Activated CD8-positive, alpha-beta T cell treated with anti-CD3 and anti-CD28 coated beads for 36 hours (primary cell): ENCODE data around the gene PRPF4. TPM values are rescaled to one million over a fixed set of nuclear protein-coding genes. Genes with fewer than 3 reads are reported as not detected.

Source experiments
- ATAC-seq: fragments of 200-7000 bp; cut with Tn5 transposase; one replicate; pipeline ENCODE4 v1.10.0; 2021; ENCODE audit warnings: mild to moderate bottlenecking, moderate library complexity
- CTCF ChIA-PET: fragments of 350-600 bp; sonication (Branson Sonifier 250); formaldehyde crosslinking; loops from one replicate; lab custom pipeline; 2021; ENCODE audit warnings: antibody characterized with exemption; lab: Charles Lee
- POLR2A ChIA-PET: fragments of 350-600 bp; sonication (Branson Sonifier 250); formaldehyde crosslinking; loops from one replicate; lab custom pipeline; 2021; ENCODE audit warnings: antibody characterized with exemption; lab: Charles Lee
- DNase-seq: peaks from one replicate; pipeline ENCODE4 v3.0.0-alpha.2; 2020
- H3K27ac Mint-ChIP-seq: one replicate; pipeline ENCODE4 v1.8.0; 2021; ENCODE audit warnings: mild to moderate bottlenecking, mixed read lengths
- H3K27me3 Mint-ChIP-seq: one replicate; pipeline ENCODE4 v1.8.0; 2021; ENCODE audit warnings: mixed read lengths
- H3K36me3 Mint-ChIP-seq: one replicate; pipeline ENCODE4 v1.8.0; 2021; ENCODE audit warnings: low read depth, mixed read lengths
- H3K4me1 Mint-ChIP-seq: one replicate; pipeline ENCODE4 v1.8.0; 2021; ENCODE audit warnings: low read depth, mixed read lengths
- H3K4me3 Mint-ChIP-seq: one replicate; pipeline ENCODE4 v1.8.0; 2021; ENCODE audit warnings: mild to moderate bottlenecking, moderate library complexity, mixed read lengths
- H3K9me3 Mint-ChIP-seq: one replicate; pipeline ENCODE4 v1.8.0; 2021; ENCODE audit warnings: mixed read lengths
- CTCF ChIP-seq: fragments of 200-600 bp; IDR thresholded peaks from one replicate; pipeline ENCODE4 v1.8.0; 2022; ENCODE audit warnings: antibody characterized with exemption, mild to moderate bottlenecking
- intact Hi-C: fragments of 100-400 bp; cut with micrococcal nuclease; formaldehyde crosslinking; loops from one replicate; pipeline ENCODE4 v1.10.0; 2022
- total RNA-seq, 2 experiments: library from RNA; stranded (reverse); gene quantifications; one replicate each; pipeline ENCODE4 v1.2.3, GENCODE V29; 2021

The PRPF4 gene
- total RNA-seq, 2 experiments from 2014 or later = 52.9 to 56.5 TPM

GRCh38 chr9:113254991-113255390, 20.5 kb upstream of the PRPF4 start:
- Mint-ChIP-seq H3K27me3 (no peaks in the 10 kb centered on the region), H3K4me3 (no peak overlapping the region), H3K27ac (no peak overlapping the region), H3K9me3 (peaks cover 3% of the 10 kb centered on the region), H3K4me1 (no peaks in the 10 kb centered on the region), H3K36me3 (peaks cover 16% of the 10 kb centered on the region)
- intact Hi-C loops = no loop called here
- POLR2A ChIA-PET = no interaction called here
- ATAC-seq (no peak), DNase-seq (no peak)
- CTCF ChIA-PET = interaction anchor here (1.4 to 1.7 kb wide), 2 partner anchors 14 to 22 kb away, joined by 3 to 4 read pairs; no protein-coding TSS in a partner anchor
- TF ChIP-seq CTCF = no peak

DNA sequence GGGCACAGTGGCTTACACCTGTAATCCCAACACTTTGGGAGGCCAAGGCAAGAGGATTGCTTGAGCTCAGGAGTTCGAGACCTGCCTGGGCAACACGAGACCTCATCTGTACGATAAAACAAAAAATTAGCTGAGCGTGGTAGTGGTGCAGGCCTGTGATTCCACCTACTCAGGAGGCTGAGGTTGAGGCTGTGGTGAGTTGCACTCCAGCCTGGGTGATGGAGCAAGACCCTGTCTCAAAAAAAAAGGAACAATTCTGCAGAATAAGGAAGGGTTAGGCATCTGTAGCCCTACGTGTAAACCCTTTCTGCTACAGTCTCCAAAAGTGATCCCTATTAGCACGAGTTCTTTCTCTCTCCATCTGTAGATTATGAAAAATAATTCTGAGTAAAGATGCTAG, 20.0 kb upstream of the PRPF4 start:
- no peak for ATAC-seq
- POLR2A ChIA-PET = no interaction called here
- H3K36me3 Mint-ChIP-seq = peaks cover 20% of the 10 kb centered on the region
- H3K27me3 Mint-ChIP-seq = no peaks in the 10 kb centered on the region
- no peaks in the 10 kb centered on the region for H3K4me1 Mint-ChIP-seq
- H3K9me3 Mint-ChIP-seq = peaks cover 3% of the 10 kb centered on the region
- H3K27ac Mint-ChIP-seq = no peak overlapping the region
- CTCF ChIA-PET = interaction anchor here (1.4 to 1.7 kb wide), 2 partner anchors 15 to 22 kb away, joined by 3 to 4 read pairs; no protein-coding TSS in a partner anchor
- H3K4me3 Mint-ChIP-seq = no peak overlapping the region
- intact Hi-C loops = no loop called here
- no peak for DNase-seq
- no peak for TF ChIP-seq CTCF

GRCh38 chr9:113257863-113258262, 17.6 kb upstream of the PRPF4 start:
- intact Hi-C loops = no loop called here
- no peak overlapping the region for H3K27ac Mint-ChIP-seq
- TF ChIP-seq CTCF = no peak
- no peaks in the 10 kb centered on the region for H3K4me1 Mint-ChIP-seq
- no peak for ATAC-seq
- no peaks in the 10 kb centered on the region for H3K9me3 Mint-ChIP-seq
- ChIA-PET CTCF (interaction anchor here (1.6 kb wide), 1 partner anchor 17 kb away, joined by 4 read pairs; no protein-coding TSS in a partner anchor), POLR2A (no interaction called here)
- no peak overlapping the region for H3K4me3 Mint-ChIP-seq
- no peak for DNase-seq
- H3K36me3 Mint-ChIP-seq = peaks cover 31% of the 10 kb centered on the region
- no peaks in the 10 kb centered on the region for H3K27me3 Mint-ChIP-seq

DNA sequence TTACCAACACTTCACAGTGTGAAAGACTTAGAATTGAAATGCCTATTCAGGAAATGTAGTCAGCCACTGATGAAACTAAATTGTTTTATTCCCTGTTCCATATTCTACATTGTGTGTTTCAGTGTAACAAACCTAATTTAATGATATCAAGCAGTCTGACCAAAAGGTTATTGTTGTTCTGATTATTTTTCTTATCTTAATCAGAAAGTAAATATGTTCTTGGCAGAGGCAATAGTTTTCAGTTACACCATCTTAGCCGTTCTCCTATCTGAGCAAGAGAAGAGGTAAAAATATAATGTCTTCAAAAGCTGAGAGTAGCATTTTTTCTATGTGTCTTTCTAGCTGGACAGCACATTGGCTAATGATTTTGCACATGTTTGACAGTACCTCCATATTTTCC, 17.2 kb upstream of the PRPF4 start:
- no peak for TF ChIP-seq CTCF
- intact Hi-C loops = no loop called here
- H3K36me3 Mint-ChIP-seq = peaks cover 31% of the 10 kb centered on the region
- ATAC-seq (no peak), DNase-seq (no peak)
- H3K27ac Mint-ChIP-seq = no peak overlapping the region
- H3K27me3 Mint-ChIP-seq = no peaks in the 10 kb centered on the region
- ChIA-PET CTCF (no interaction called here), POLR2A (no interaction called here)
- no peak overlapping the region for H3K4me3 Mint-ChIP-seq
- H3K4me1 Mint-ChIP-seq = no peaks in the 10 kb centered on the region
- no peaks in the 10 kb centered on the region for H3K9me3 Mint-ChIP-seq

DNA sequence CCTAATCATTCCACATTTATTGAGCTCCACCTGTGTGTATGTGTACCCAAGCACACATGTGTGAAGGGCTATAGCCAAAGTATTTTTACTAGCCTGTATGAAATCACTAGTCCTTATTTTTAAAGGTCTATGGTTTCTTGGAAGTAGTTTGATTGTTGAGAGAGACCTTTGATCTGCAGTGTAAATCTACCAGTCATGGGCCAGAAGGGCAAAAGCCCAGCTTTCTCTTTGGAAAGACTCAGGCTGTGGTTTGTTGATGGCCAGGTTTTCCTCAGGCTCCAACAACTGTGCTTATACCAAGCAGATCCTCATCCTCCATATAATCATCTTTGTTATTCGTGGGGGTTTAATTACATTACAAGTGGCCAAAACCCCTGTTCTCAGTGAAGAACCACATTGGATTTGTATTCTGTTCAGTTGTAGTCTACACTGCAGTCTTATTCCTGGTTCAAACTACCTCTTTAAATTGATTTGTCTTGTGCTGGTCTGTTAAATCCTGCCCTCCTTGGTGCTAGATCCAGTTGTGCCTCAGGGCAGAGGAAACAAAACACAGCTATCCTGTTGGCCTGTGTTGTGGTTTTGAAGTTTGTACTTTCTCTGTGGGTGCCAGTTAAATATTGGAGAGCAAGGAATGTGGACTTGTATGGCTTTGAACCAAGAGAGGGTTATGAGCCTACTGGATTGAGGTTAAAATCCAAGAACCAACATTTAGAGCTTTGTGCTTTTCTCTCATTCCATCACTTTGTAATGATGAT, 13.4 kb upstream of the PRPF4 start:
- Mint-ChIP-seq H3K4me3 (no peak overlapping the region), H3K4me1 (no peaks in the 10 kb centered on the region), H3K9me3 (no peaks in the 10 kb centered on the region), H3K27ac (no peak overlapping the region), H3K27me3 (no peaks in the 10 kb centered on the region), H3K36me3 (peaks cover 31% of the 10 kb centered on the region)
- no peak for ATAC-seq
- intact Hi-C loops = no loop called here
- no peak for DNase-seq
- TF ChIP-seq CTCF = no peak
- CTCF ChIA-PET = interaction anchor here (0.6 to 3.1 kb wide), 3 partner anchors 13 to 641 kb away, joined by 3 to 10 read pairs (median 3); partner anchors contain the start of genes CDC26 and PRPF4
- POLR2A ChIA-PET = no interaction called here
